NCI-H146 treated with DMSO at 0.1 percent for 48 hours (cell line): Measurements from ENCODE around the gene WNT5B.

Source experiments
- DNase-seq: peaks from one replicate; lab custom pipeline; 2025; ENCODE audit not compliant: unreplicated experiment; lab: John Stamatoyannopoulos, UW

Gene WNT5B

GRCh38 chr12:1629338-1630132 is 504 bp downstream of the WNT5B start:
- peak; percentile 51 for DNase-seq

- peak; percentile 26 for DNase-seq
Observed at GRCh38 chr12:1630133-1630826, 1.2 kb downstream of the WNT5B start.

- no peak for DNase-seq
Observed at GRCh38 chr12:1630827-1631591, 2.0 kb downstream of the WNT5B start.

- no peak for DNase-seq
Observed at GRCh38 chr12:1632702-1633101, 3.7 kb downstream of the WNT5B start.

- DNase-seq, result no peak
Observed at GRCh38 chr12:1633459-1633858, 4.4 kb downstream of the WNT5B start.

- no peak for DNase-seq
Observed at GRCh38 chr12:1634149-1634548, 5.1 kb downstream of the WNT5B start.

- peak; percentile 32 for DNase-seq
Observed at GRCh38 chr12:1634590-1635191, 5.7 kb downstream of the WNT5B start.

- DNase-seq, result no peak
Observed at GRCh38 chr12:1635301-1636095, 6.5 kb downstream of the WNT5B start.

- DNase-seq, result no peak
Observed at GRCh38 chr12:1638203-1638602, 9.2 kb downstream of the WNT5B start.

- no peak for DNase-seq
Observed at GRCh38 chr12:1639538-1639937, 10.5 kb downstream of the WNT5B start.

GRCh38 chr12:1640328-1641234 is 11.6 kb downstream of the WNT5B start:
- no peak for DNase-seq

GRCh38 chr12:1642513-1642912 is 13.5 kb downstream of the WNT5B start:
- DNase-seq, result no peak

GRCh38 chr12:1643043-1643442 is 14.0 kb downstream of the WNT5B start:
- DNase-seq, result no peak

- DNase-seq, result no peak
Observed at GRCh38 chr12:1643905-1644533, 15.0 kb downstream of the WNT5B start.

- DNase-seq, result peak; percentile 36
Observed at GRCh38 chr12:1644534-1645438, 15.8 kb downstream of the WNT5B start.

- no peak for DNase-seq
Observed at GRCh38 chr12:1645819-1646218, 16.8 kb downstream of the WNT5B start.

GRCh38 chr12:1646569-1647284 is 17.7 kb downstream of the WNT5B start:
- no peak for DNase-seq
